HUES64 (cell line): ENCODE results near the gene GPR137.

Source experiments
- H3K27ac ChIP-seq: 2 replicates; pipeline ENCODE4 v1.7.0; 2013; ENCODE audit warnings: low read depth, low read length, inconsistent platforms
- H3K27me3 ChIP-seq: 2 replicates; pipeline ENCODE4 v1.6.1; 2013; ENCODE audit warnings: mild to moderate bottlenecking, low read length; ENCODE audit not compliant: insufficient read depth
- H3K36me3 ChIP-seq: 2 replicates; pipeline ENCODE4 v1.6.1; 2013; ENCODE audit warnings: mild to moderate bottlenecking, low read length; ENCODE audit not compliant: insufficient read depth
- H3K4me1 ChIP-seq: 2 replicates; pipeline ENCODE4 v1.6.1; 2013; ENCODE audit warnings: mild to moderate bottlenecking, low read length, moderate library complexity; ENCODE audit not compliant: insufficient read depth
- H3K4me3 ChIP-seq: 2 replicates; pipeline ENCODE4 v1.5.1; 2013; ENCODE audit warnings: mild to moderate bottlenecking, low read length, moderate library complexity
- H3K9ac ChIP-seq: 2 replicates; pipeline ENCODE4 v1.6.1; 2013; ENCODE audit warnings: mild to moderate bottlenecking, low read depth, low read length
- H3K9me3 ChIP-seq: 2 replicates; pipeline ENCODE4 v1.6.1; 2013; ENCODE audit warnings: low read depth, low read length; ENCODE audit not compliant: insufficient read depth
- WGBS: fragments of 150-250, 120-280 bp; methylation state at CpG from one replicate; pipeline ENCODE4 v1.1.7; 2013; ENCODE audit warnings: missing lambda C conversion rate; 5-methylcytosine and 5-hydroxymethylcytosine counted together

Gene GPR137

GRCh38 chr11:64331569-64332371 lies 46.1 kb downstream of the GPR137 start:
- peaks cover 4% of the 10 kb centered on the region; the same call in 1 of the 2 replicates for H3K4me1 ChIP-seq
- 77% methylated on average over 20 of the region's 20 CpGs for WGBS
- H3K27ac ChIP-seq: no peak overlapping the region
- H3K4me3 ChIP-seq: no peak overlapping the region
- no peaks in the 10 kb centered on the region for H3K27me3 ChIP-seq
- H3K9ac ChIP-seq: no peak overlapping the region
- no peaks in the 10 kb centered on the region for H3K36me3 ChIP-seq
- H3K9me3 ChIP-seq: no peaks in the 10 kb centered on the region

- H3K27ac ChIP-seq: no peak overlapping the region
- no peak overlapping the region for H3K9ac ChIP-seq
- no peaks in the 10 kb centered on the region for H3K27me3 ChIP-seq
- H3K4me3 ChIP-seq: no peak overlapping the region
- peaks cover 4% of the 10 kb centered on the region; the same call in 1 of the 2 replicates for H3K4me1 ChIP-seq
- H3K36me3 ChIP-seq: no peaks in the 10 kb centered on the region
- WGBS: 94% methylated on average over 8 of the region's 8 CpGs
- H3K9me3 ChIP-seq: no peaks in the 10 kb centered on the region
Measured at GRCh38 chr11:64333556-64333955, 47.9 kb downstream of the GPR137 start.

GRCh38 chr11:64334764-64335735 lies 49.4 kb downstream of the GPR137 start:
- no peak overlapping the region for H3K27ac ChIP-seq
- no peak overlapping the region for H3K9ac ChIP-seq
- no peaks in the 10 kb centered on the region for H3K27me3 ChIP-seq
- H3K4me3 ChIP-seq: no peak overlapping the region
- no peaks in the 10 kb centered on the region for H3K36me3 ChIP-seq
- no peaks in the 10 kb centered on the region for H3K9me3 ChIP-seq
- WGBS: 60% methylated on average over 11 of the region's 13 CpGs
- peaks cover 4% of the 10 kb centered on the region; the same call in 1 of the 2 replicates for H3K4me1 ChIP-seq

- Histone ChIP-seq H3K27me3 (no peaks in the 10 kb centered on the region), H3K4me1 (peaks cover 5% of the 10 kb centered on the region; the same call in 1 of the 2 replicates), H3K9me3 (no peaks in the 10 kb centered on the region), H3K36me3 (no peaks in the 10 kb centered on the region), H3K27ac (no peak overlapping the region), H3K4me3 (no peak overlapping the region), H3K9ac (no peak overlapping the region)
- WGBS: 94% methylated on average over 7 of the region's 8 CpGs
Measured at GRCh38 chr11:64337538-64338249, 52.0 kb downstream of the GPR137 start.

- WGBS: 92% methylated on average over 8 of the region's 8 CpGs
- Histone ChIP-seq H3K4me1 (peaks cover 10% of the 10 kb centered on the region; the same call in 1 of the 2 replicates), H3K27ac (no peak overlapping the region), H3K36me3 (no peaks in the 10 kb centered on the region), H3K27me3 (no peaks in the 10 kb centered on the region), H3K4me3 (no peak overlapping the region), H3K9me3 (no peaks in the 10 kb centered on the region), H3K9ac (no peak overlapping the region)
Measured at GRCh38 chr11:64338716-64339115, 53.1 kb downstream of the GPR137 start.
